Psoas muscle (tissue), 8 donors: ENCODE results near the gene CYB561D2. TPM values are rescaled to one million over a fixed set of nuclear protein-coding genes. Genes with fewer than 3 reads are reported as not detected.

ENCODE experiments used
- ATAC-seq, 4 donors: fragments of 200-7000 bp; cut with Tn5 transposase; one replicate each; pipeline ENCODE4 v1.9.1; 2020; ENCODE audit warnings: moderate library complexity in 3 of 4, mild to moderate bottlenecking in 2 of 4
- DNase-seq, 2 donors: peaks; one replicate each; pipeline ENCODE4 v3.0.0-alpha.2; 2020
- H3K27ac ChIP-seq: fragments of 200-600 bp; one replicate; pipeline ENCODE4 v1.8.0; 2022
- H3K27me3 ChIP-seq, 3 donors: fragments of 200-600 bp in 1 of 3; one replicate each; pipeline versions ENCODE4 v1.6.1 to v1.8.0; 2013 to 2022; ENCODE audit warnings: low read length in 2 of 3, mild to moderate bottlenecking in 2 of 3, moderate library complexity in 1 of 3; ENCODE audit not compliant: insufficient read depth in 3 of 3
- H3K36me3 ChIP-seq, 2 donors: fragments of 200-600 bp in 1 of 2; one replicate each; pipeline versions ENCODE4 v1.6.1 to v1.8.0; 2013 to 2022; ENCODE audit warnings: low read depth in 1 of 2, mild to moderate bottlenecking in 1 of 2, moderate library complexity in 1 of 2; ENCODE audit not compliant: insufficient read depth in 1 of 2
- H3K4me1 ChIP-seq: fragments of 200-600 bp; one replicate; pipeline ENCODE4 v1.8.0; 2022
- H3K4me3 ChIP-seq: fragments of 200-600 bp; one replicate; pipeline ENCODE4 v1.8.0; 2022; ENCODE audit warnings: mild to moderate bottlenecking
- H3K9me3 ChIP-seq: fragments of 200-600 bp; one replicate; pipeline ENCODE4 v1.8.0; 2022
- WGBS, 3 donors: extraction: QIAGEN DNeasy Blood & Tissue Kit; methylation state at CpG; one replicate each; pipeline versions ENCODE4 v1.1.6 to v1.1.7; 2013; 5-methylcytosine and 5-hydroxymethylcytosine counted together
- intact Hi-C, 2 donors: fragments of 100-400 bp; cut with DNase I; formaldehyde crosslinking; loops; one replicate each; pipeline versions ENCODE4 v1.11.0 to v1.14.2; 2022
- polyA plus RNA-seq, 3 donors: library from polyadenylated mRNA; stranded (reverse); fragments of 200-250 nt; gene quantifications; one replicate each; pipeline ENCODE4 v1.2.3, GENCODE V29; 2013
- total RNA-seq, 4 donors: library from RNA; stranded (reverse); fragmentation: NEBNext Ultra II Directional in 2 of 4; extraction: Animal tissue kit (Norgen Biotek cat#: 25700) in 2 of 4; gene quantifications; one replicate each; pipeline versions ENCODE4 v1.2.1 to v1.2.4, GENCODE V29; 2021 to 2023
- TF ChIP-seq, protein P1 (sequence below): fragments of 200-600 bp; IDR thresholded peaks from one replicate; pipeline ENCODE4 v1.8.0; 2022; ENCODE audit warnings: antibody characterized with exemption
- donor health status: healthy with polysubstance abuse.
- donor health status: DM: no; HTN: no; CAD: no; lungs with moderate emphysema.
- donor health status: Bipolar disorder and iron deficiency.
- donor health status: healthy.
- donor health status: DM: yes; HTN: yes; CAD: no.
- donor health status: DM: no; HTN: no; CAD: no.
- donor health status: DM: no; HTN: no; CAD: no.
- donor health status: DM: yes; HTN: yes; CAD: no.

The CYB561D2 gene
- total and polyA plus RNA-seq, 7 donors = 5.7 to 34.8 (median 9.2) TPM

DNA sequence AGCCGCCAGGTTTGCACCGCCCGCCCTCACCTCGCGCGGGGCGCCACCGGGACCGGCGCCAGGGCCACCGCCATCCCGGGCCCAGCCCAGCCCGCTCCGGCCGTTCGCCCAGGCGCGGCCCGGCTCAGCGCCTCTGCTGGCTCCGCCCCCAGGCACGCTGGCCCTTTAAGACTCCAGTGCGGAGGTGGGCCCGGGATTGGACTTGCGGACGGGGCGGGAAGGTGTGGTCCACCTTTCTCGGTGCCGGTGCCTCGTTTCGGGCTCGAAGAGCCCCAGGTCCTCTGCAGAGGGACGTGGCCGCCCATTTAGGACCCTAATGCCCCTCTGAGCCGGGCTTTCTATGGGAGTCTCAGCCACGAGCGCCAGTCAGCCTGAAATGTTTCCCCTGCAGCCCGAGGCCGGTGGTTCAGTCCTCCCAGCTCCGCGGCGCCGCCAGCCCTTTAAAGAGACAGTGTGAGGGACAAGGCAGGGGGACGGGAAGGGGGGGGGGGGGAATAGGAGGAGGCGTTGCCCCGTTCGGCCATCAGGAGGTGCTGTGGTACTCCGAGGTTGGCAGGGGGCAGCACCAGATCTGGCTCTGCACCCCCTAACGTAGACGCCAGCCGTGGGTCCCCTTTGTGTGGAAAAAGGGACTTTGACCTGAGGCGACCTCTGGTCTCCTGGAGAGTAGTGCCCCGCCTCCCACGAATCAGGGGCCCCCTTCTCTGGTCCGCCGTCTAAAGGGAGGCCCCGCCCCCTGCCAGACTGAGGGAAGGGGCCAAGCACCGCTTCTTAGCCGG lies 29.1 kb upstream of the CYB561D2 start:
- TF ChIP-seq, protein P1, sequence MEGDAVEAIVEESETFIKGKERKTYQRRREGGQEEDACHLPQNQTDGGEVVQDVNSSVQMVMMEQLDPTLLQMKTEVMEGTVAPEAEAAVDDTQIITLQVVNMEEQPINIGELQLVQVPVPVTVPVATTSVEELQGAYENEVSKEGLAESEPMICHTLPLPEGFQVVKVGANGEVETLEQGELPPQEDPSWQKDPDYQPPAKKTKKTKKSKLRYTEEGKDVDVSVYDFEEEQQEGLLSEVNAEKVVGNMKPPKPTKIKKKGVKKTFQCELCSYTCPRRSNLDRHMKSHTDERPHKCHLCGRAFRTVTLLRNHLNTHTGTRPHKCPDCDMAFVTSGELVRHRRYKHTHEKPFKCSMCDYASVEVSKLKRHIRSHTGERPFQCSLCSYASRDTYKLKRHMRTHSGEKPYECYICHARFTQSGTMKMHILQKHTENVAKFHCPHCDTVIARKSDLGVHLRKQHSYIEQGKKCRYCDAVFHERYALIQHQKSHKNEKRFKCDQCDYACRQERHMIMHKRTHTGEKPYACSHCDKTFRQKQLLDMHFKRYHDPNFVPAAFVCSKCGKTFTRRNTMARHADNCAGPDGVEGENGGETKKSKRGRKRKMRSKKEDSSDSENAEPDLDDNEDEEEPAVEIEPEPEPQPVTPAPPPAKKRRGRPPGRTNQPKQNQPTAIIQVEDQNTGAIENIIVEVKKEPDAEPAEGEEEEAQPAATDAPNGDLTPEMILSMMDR = peak; percentile 41
- H3K27ac ChIP-seq = peak overlapping the region; percentile 93
- ATAC-seq (peak; percentile 88 to 90 (median 89)), DNase-seq (peak; percentile 92 to 95)
- intact Hi-C loops = no loop called here
- peaks cover 0 to 53% of the 10 kb centered on the region in 2 donors for H3K36me3 ChIP-seq
- no peaks in the 10 kb centered on the region for H3K9me3 ChIP-seq
- peak overlapping the region; percentile 90 for H3K4me3 ChIP-seq
- no peaks in the 10 kb centered on the region for H3K27me3 ChIP-seq
- 1 to 2% (median 1%) methylated on average over 46 to 59 of the region's 59 CpGs for WGBS, 3 donors
- H3K4me1 ChIP-seq = peaks cover 54% of the 10 kb centered on the region

DNA sequence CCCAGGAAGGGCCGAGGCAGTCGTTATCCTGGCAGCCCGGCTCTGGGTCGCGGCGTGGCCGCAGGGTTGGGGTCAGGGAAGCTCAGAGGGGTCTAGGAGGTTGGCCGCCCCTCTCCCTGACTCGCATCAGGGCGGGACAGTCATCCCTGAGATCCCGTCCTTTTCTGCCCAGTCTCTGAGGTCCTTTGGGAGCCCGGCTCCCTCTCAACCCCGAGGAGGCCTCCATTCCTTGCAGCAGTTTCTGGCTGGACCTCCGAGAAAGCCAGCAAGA lies 28.6 kb upstream of the CYB561D2 start:
- TF ChIP-seq, protein P1 = no peak
- Histone ChIP-seq H3K27me3 (no peaks in the 10 kb centered on the region), H3K4me1 (peaks cover 55% of the 10 kb centered on the region), H3K27ac (peak overlapping the region; percentile 93), H3K36me3 (peaks cover 0 to 50% of the 10 kb centered on the region in 2 donors), H3K9me3 (no peaks in the 10 kb centered on the region), H3K4me3 (peak overlapping the region; percentile 90)
- no peak for ATAC-seq
- intact Hi-C loops = no loop called here
- no peak for DNase-seq
- WGBS, 3 donors = 10 to 22% (median 19%) methylated on average over 13 to 14 of the region's 14 CpGs

DNA sequence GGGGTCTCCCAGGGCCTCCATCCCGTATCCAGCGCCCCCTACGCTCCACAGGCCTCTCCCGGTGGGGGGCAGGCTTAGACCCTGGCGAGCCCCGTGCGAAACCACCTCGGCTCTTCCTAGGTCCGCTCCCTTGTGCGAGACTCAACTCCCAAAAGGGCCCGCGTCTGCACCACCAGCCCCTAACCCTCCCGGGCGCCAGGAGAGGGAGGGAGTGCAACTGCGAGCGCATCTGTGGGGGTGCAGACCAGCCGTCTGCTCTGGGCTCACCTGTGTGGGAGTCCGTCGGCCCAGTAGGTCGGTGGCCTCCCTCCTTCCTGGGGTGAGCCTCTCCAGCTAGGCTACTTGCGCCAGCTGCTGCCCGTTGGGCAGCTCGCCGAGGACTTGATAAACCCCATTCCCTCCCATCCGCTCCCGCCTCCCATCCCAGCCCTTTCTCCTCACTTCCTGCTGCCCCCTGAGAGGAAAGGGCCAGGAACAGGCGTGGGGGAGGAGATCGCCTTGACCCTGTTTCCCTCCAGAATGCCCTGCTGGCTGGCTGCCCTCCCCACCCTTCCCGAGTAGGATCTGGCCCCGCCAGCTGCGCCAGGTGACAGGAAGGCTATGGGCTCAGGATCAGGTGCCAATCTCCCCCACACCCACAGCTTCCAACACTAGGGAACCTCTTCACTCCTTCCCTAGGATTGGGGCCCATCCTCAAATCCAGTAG lies 28.1 kb upstream of the CYB561D2 start, which contains the start of gene HYAL2:
HYAL2 (minus strand) TSS at position 360 of the 706 bp plus-strand sequence. CDS start 2,256 bp downstream, outside the sequence.
- peak; percentile 62 to 79 for DNase-seq
- Histone ChIP-seq H3K9me3 (no peaks in the 10 kb centered on the region), H3K27ac (peak within 1 kb of the TSS; percentile 93), H3K4me1 (peaks cover 54% of the 10 kb centered on the region), H3K36me3 (peaks cover 0 to 45% of the 10 kb centered on the region in 2 donors), H3K4me3 (peak within 1 kb of the TSS; percentile 90), H3K27me3 (no peaks in the 10 kb centered on the region)
- 39 to 43% (median 39%) methylated on average over 28 to 31 of the region's 31 CpGs for WGBS, 3 donors
- no peak for ATAC-seq
- TF ChIP-seq, protein P1 = no peak
- intact Hi-C loops = no loop called here

- Histone ChIP-seq H3K4me1 (peaks cover 48% of the 10 kb centered on the region), H3K36me3 (peaks cover 0 to 39% of the 10 kb centered on the region in 2 donors), H3K27me3 (no peaks in the 10 kb centered on the region), H3K9me3 (no peaks in the 10 kb centered on the region), H3K27ac (peak overlapping the region; percentile 93), H3K4me3 (peak overlapping the region; percentile 90)
- WGBS, 3 donors = 32 to 48% (median 39%) methylated on average over 4 of the region's 4 CpGs
- DNase-seq (peak in 1 of 2 donors; percentile 30), ATAC-seq (no peak)
- intact Hi-C loops = no loop called here
- TF ChIP-seq, protein P1 = no peak
Measured at GRCh38 chr3:50323092-50323600, 27.5 kb upstream of the CYB561D2 start.
